DOHH2 (cell line): ENCODE results near the gene IKZF2.

Experiments
- H3F3A ChIP-seq: fragments of 200-600 bp; sonication (generic), shearing (Covaris generic); 2 replicates; pipeline ENCODE4 v1.6.0; 2016; ENCODE audit warnings: antibody characterized with exemption, mild to moderate bottlenecking; ENCODE audit not compliant: control insufficient read depth, insufficient read depth
- H3K27ac ChIP-seq: fragments of 200-600 bp; sonication (generic); 2 replicates; pipeline ENCODE4 v1.5.1; 2014; ENCODE audit warnings: low read depth, mild to moderate bottlenecking, low read length, moderate library complexity
- H3K27me3 ChIP-seq: fragments of 200-600 bp; sonication (generic); 2 replicates; pipeline ENCODE4 v1.6.1; 2014; ENCODE audit warnings: mild to moderate bottlenecking, low read length, mixed read lengths; ENCODE audit not compliant: control insufficient read depth
- H3K36me3 ChIP-seq: fragments of 200-600 bp; sonication (generic); 2 replicates; pipeline ENCODE4 v1.6.1; 2014; ENCODE audit warnings: mild to moderate bottlenecking, low read length, moderate library complexity, mixed read lengths; ENCODE audit not compliant: control insufficient read depth
- H3K4me1 ChIP-seq: fragments of 200-600 bp; sonication (generic); 2 replicates; pipeline ENCODE4 v1.6.1; 2014; ENCODE audit warnings: mild to moderate bottlenecking, low read length, mixed read lengths; ENCODE audit not compliant: control insufficient read depth
- H3K4me2 ChIP-seq: fragments of 200-600 bp; sonication (generic); 2 replicates; pipeline ENCODE4 v1.6.0; 2014; ENCODE audit warnings: mild to moderate bottlenecking, low read length, moderate library complexity
- H3K4me3 ChIP-seq: fragments of 200-600 bp; sonication (generic); 2 replicates; pipeline ENCODE4 v1.5.1; 2014; ENCODE audit warnings: mild to moderate bottlenecking, low read length, mixed read lengths
- H3K79me2 ChIP-seq: fragments of 200-600 bp; sonication (generic); 2 replicates; pipeline ENCODE4 v1.6.1; 2014; ENCODE audit warnings: mild to moderate bottlenecking, low read length, mixed read lengths; ENCODE audit not compliant: control insufficient read depth
- H3K9me2 ChIP-seq: fragments of 200-600 bp; sonication (generic); replicated peaks from 2 replicates; pipeline ENCODE4 v1.6.1; 2014; ENCODE audit warnings: mild to moderate bottlenecking, low read length, mixed read lengths; ENCODE audit not compliant: control insufficient read depth
- H3K9me3 ChIP-seq: fragments of 200-600 bp; sonication (generic); 2 replicates; pipeline ENCODE4 v1.6.1; 2014; ENCODE audit warnings: antibody characterized with exemption, low read length, mixed read lengths; ENCODE audit not compliant: control insufficient read depth, insufficient read depth
- H4K20me1 ChIP-seq: fragments of 200-600 bp; sonication (generic); 2 replicates; pipeline ENCODE4 v1.6.0; 2014; ENCODE audit warnings: low read depth, mild to moderate bottlenecking, antibody characterized with exemption, low read length, moderate library complexity; ENCODE audit not compliant: control insufficient read depth, insufficient read depth
- CTCF ChIP-seq: fragments of 200-600 bp; sonication (generic); IDR thresholded peaks from one replicate; pipeline ENCODE4 v1.5.1; 2014; ENCODE audit warnings: antibody characterized with exemption, mild to moderate bottlenecking, low read depth, low read length; ENCODE audit not compliant: poor library complexity, severe bottlenecking
- EZH2phosphoT487 ChIP-seq: fragments of 200-600 bp; sonication (generic); IDR thresholded peaks from 2 replicates; pipeline ENCODE4 v1.6.1; 2017; ENCODE audit warnings: borderline replicate concordance, mild to moderate bottlenecking, antibody characterized with exemption, low read length, moderate library complexity, mixed read lengths

Gene IKZF2

GRCh38 chr2:213069531-213069930 lies 81.9 kb downstream of the IKZF2 start:
- Histone ChIP-seq H3K79me2 (peaks cover 14% of the 10 kb centered on the region), H3K36me3 (no peaks in the 10 kb centered on the region), H3K27ac (no peak overlapping the region), H3K27me3 (no peaks in the 10 kb centered on the region), H3K9me3 (no peaks in the 10 kb centered on the region), H3K4me2 (no peak overlapping the region), H4K20me1 (no peaks in the 10 kb centered on the region), H3K4me3 (no peak overlapping the region), H3K4me1 (peaks cover 26% of the 10 kb centered on the region), H3F3A (no peaks in the 10 kb centered on the region), H3K9me2 (no peaks in the 10 kb centered on the region)
- TF ChIP-seq EZH2phosphoT487 (no peak), CTCF (no peak)

GRCh38 chr2:213068676-213069359 lies 82.6 kb downstream of the IKZF2 start:
- Histone ChIP-seq H4K20me1 (no peaks in the 10 kb centered on the region), H3K27me3 (no peaks in the 10 kb centered on the region), H3K9me3 (no peaks in the 10 kb centered on the region), H3K79me2 (peaks cover 14% of the 10 kb centered on the region), H3K4me3 (no peak overlapping the region), H3K4me1 (peaks cover 26% of the 10 kb centered on the region), H3F3A (no peaks in the 10 kb centered on the region), H3K27ac (no peak overlapping the region), H3K36me3 (no peaks in the 10 kb centered on the region), H3K9me2 (no peaks in the 10 kb centered on the region), H3K4me2 (no peak overlapping the region)
- TF ChIP-seq CTCF (no peak), EZH2phosphoT487 (no peak)

GRCh38 chr2:213067888-213068287 lies 83.5 kb downstream of the IKZF2 start:
- no peaks in the 10 kb centered on the region for H4K20me1 ChIP-seq
- H3K4me3 ChIP-seq, result no peak overlapping the region
- no peaks in the 10 kb centered on the region for H3K9me2 ChIP-seq

More at GRCh38 chr2:213067888-213068287, 83.5 kb downstream of the IKZF2 start:
- Histone ChIP-seq H3K4me2 (no peak overlapping the region), H3K27ac (no peak overlapping the region), H3K4me1 (peaks cover 26% of the 10 kb centered on the region), H3K9me3 (no peaks in the 10 kb centered on the region), H3K27me3 (no peaks in the 10 kb centered on the region), H3F3A (no peaks in the 10 kb centered on the region), H3K79me2 (peaks cover 14% of the 10 kb centered on the region), H3K36me3 (no peaks in the 10 kb centered on the region)
- TF ChIP-seq CTCF (no peak), EZH2phosphoT487 (no peak)
